Measurements from ENCODE around the gene OR7C2. TPM values are rescaled to one million over a fixed set of nuclear protein-coding genes. Genes with fewer than 3 reads are reported as not detected.

Gene OR7C2
- total RNA-seq, 1 experiment from 2014 or later, result not detected

GRCh38 chr19:14901675-14902260 lies 39.5 kb upstream of the OR7C2 start:
- peaks cover 17% of the 10 kb centered on the region for H3K27me3 Mint-ChIP-seq (ENCODE audit: low read depth)
- H3K9me3 Mint-ChIP-seq, result no peaks in the 10 kb centered on the region
- H3K27ac Mint-ChIP-seq, result no peak overlapping the region
- no peak for ATAC-seq
- H3K36me3 Mint-ChIP-seq, result no peaks in the 10 kb centered on the region
- ChIA-PET POLR2A (no interaction called here), CTCF (no interaction called here)
- TF ChIP-seq, protein P1, sequence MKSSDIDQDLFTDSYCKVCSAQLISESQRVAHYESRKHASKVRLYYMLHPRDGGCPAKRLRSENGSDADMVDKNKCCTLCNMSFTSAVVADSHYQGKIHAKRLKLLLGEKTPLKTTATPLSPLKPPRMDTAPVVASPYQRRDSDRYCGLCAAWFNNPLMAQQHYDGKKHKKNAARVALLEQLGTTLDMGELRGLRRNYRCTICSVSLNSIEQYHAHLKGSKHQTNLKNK (CRISPR knock-in tag; IDR thresholded peaks at IDR 0.05), result no peak
- TF ChIP-seq SOX15 (CRISPR knock-in tag; IDR thresholded peaks at IDR 0.05), result no peak
- TF ChIP-seq GABPB1 (CRISPR knock-in tag; IDR thresholded peaks at IDR 0.05), result no peak
- no peak for TF ChIP-seq MXD4 (CRISPR knock-in tag; IDR thresholded peaks at IDR 0.05; ENCODE audit: borderline replicate concordance)
- no peak for TF ChIP-seq ZNF121 (CRISPR knock-in tag; IDR thresholded peaks at IDR 0.05)
- no peak overlapping the region for H3K4me3 Mint-ChIP-seq
- peaks cover 3% of the 10 kb centered on the region; the same call in 1 of the 2 replicates for H3K4me1 Mint-ChIP-seq
- no peak for DNase-seq (ENCODE audit: low spot score)

DNA sequence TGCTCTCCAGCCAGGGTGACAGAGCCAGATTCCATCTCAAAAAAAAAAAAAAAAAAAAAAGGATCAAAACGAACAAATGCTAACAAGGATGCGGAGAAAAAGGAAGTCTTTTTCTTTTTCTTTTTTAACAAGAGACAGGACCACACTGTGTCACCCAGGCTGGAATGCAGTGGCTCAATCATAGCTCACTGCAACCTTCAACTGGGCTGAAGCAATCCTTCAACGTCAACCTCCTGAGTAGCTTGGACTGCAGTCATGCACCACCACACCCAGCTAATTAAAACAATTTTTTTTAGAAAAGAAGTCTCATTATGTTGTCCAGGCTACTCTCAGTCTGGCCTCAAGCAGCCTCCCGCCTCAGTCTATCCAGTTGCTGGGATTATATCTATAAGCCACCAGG lies 34.6 kb upstream of the OR7C2 start:
- H3K4me3 Mint-ChIP-seq, result no peak overlapping the region
- CTCF ChIA-PET, result interaction anchor here (0.7 to 1.9 kb wide), 3 partner anchors 11 to 213 kb away, joined by 3 to 5 read pairs (median 4); no protein-coding TSS in a partner anchor
- DNase-seq (ENCODE audit: low spot score) (no peak), ATAC-seq (no peak)
- no peak overlapping the region for H3K27ac Mint-ChIP-seq
- no peaks in the 10 kb centered on the region for H3K9me3 Mint-ChIP-seq
- no peaks in the 10 kb centered on the region for H3K36me3 Mint-ChIP-seq
- peaks cover 3% of the 10 kb centered on the region; the same call in 1 of the 2 replicates for H3K4me1 Mint-ChIP-seq
- TF ChIP-seq OVOL2 (CRISPR knock-in tag; IDR thresholded peaks at IDR 0.05; ENCODE audit: borderline replicate concordance), result no peak
- TF ChIP-seq PREB (CRISPR knock-in tag; IDR thresholded peaks at IDR 0.05; ENCODE audit: borderline replicate concordance), result no peak
- no peak for TF ChIP-seq CTCF (IDR thresholded peaks at IDR 0.05)
- no peak for TF ChIP-seq FOXJ3 (CRISPR knock-in tag; IDR thresholded peaks at IDR 0.05; ENCODE audit: borderline replicate concordance)
- no peak for TF ChIP-seq NR3C1 (CRISPR knock-in tag; conservative IDR thresholded peaks at IDR 0.05; ENCODE audit: low read depth)
- TF ChIP-seq, protein P2, sequence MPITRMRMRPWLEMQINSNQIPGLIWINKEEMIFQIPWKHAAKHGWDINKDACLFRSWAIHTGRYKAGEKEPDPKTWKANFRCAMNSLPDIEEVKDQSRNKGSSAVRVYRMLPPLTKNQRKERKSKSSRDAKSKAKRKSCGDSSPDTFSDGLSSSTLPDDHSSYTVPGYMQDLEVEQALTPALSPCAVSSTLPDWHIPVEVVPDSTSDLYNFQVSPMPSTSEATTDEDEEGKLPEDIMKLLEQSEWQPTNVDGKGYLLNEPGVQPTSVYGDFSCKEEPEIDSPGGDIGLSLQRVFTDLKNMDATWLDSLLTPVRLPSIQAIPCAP (CRISPR knock-in tag; IDR thresholded peaks at IDR 0.05), result no peak
- TF ChIP-seq E2F4 (CRISPR knock-in tag; IDR thresholded peaks at IDR 0.05; ENCODE audit: borderline replicate concordance, low read depth), result no peak
- TF ChIP-seq CREM (CRISPR knock-in tag; IDR thresholded peaks at IDR 0.05), result no peak
- TF ChIP-seq CREB1 (CRISPR knock-in tag; IDR thresholded peaks at IDR 0.05), result no peak
- TF ChIP-seq, protein P3, sequence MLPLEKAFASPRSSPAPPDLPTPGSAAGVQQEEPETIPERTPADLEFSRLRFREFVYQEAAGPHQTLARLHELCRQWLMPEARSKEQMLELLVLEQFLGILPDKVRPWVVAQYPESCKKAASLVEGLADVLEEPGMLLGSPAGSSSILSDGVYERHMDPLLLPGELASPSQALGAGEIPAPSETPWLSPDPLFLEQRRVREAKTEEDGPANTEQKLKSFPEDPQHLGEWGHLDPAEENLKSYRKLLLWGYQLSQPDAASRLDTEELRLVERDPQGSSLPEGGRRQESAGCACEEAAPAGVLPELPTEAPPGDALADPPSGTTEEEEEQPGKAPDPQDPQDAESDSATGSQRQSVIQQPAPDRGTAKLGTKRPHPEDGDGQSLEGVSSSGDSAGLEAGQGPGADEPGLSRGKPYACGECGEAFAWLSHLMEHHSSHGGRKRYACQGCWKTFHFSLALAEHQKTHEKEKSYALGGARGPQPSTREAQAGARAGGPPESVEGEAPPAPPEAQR (CRISPR knock-in tag; IDR thresholded peaks at IDR 0.05), result no peak
- no peak for TF ChIP-seq E2F5 (CRISPR knock-in tag; IDR thresholded peaks at IDR 0.05)
- no peak for TF ChIP-seq RELA (CRISPR knock-in tag; IDR thresholded peaks at IDR 0.05; ENCODE audit: borderline replicate concordance)
- TF ChIP-seq USF1 (CRISPR knock-in tag; IDR thresholded peaks at IDR 0.05), result no peak
- TF ChIP-seq JUN (CRISPR knock-in tag; IDR thresholded peaks at IDR 0.05), result no peak
- TF ChIP-seq, protein P4, sequence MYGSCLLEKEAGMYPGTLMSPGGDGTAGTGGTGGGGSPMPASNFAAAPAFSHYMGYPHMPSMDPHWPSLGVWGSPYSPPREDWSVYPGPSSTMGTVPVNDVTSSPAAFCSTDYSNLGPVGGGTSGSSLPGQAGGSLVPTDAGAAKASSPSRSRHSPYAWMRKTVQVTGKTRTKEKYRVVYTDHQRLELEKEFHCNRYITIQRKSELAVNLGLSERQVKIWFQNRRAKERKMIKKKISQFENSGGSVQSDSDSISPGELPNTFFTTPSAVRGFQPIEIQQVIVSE (CRISPR knock-in tag; IDR thresholded peaks at IDR 0.05; ENCODE audit: borderline replicate concordance), result no peak
- POLR2A ChIA-PET, result interaction anchor here (0.7 kb wide), 1 partner anchor 74 kb away, joined by 5 read pairs; no protein-coding TSS in a partner anchor
- peaks cover 4% of the 10 kb centered on the region; the same call in 1 of the 2 replicates for H3K27me3 Mint-ChIP-seq (ENCODE audit: low read depth)
